ENCODE measurements around the gene FLYWCH2.

GRCh38 chr16:2867987-2868789 is 14.8 kb upstream of the FLYWCH2 start:
- TF ChIP-seq CTCF (IDR thresholded peaks at IDR 0.05) = peak; percentile 92 to 99 (median 98)
- TF ChIP-seq POLR2A (IDR thresholded peaks at IDR 0.05) = peak in 2 of 4 donors; percentile 31 to 52
